ENCODE results near the gene HES7.

The HES7 gene

GRCh38 chr17:8142887-8143580, 19.1 kb upstream of the HES7 start:
- DNase-seq = no peak

DNA sequence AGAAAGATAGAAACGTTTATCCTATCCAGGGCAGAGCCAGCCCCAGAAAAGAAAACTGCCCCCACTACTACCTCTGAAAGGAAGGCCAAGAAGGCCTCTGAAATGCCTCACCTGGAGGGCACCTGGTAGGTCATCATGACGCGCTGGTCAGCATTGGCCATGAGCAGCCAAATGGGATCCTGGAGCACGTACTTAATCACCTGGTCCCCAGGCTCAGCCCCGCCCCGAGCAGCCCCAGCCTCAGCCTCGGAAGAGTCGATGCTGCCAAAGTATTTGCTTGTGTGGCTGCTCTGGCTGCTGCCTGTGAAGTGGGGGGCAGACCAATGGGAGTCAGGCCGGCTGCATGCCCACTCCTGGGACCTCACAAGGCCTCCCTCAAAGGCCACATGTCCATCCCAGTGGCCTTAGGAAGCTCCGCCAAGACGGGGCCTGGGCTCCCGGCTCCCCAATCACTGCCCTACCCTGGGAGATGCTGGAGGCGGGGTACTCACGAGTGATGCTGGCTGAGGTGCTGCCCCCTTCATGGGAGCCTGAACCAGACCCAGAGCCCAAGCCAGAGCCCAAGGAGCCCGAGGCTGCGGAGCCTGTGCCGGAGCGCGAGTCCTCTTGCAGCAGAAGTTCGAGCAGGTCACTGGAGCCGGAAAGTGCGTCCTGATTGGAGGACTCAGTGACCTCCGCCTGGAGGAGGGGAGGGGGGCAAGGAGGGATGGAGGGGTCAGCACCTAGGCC, 18.4 kb upstream of the HES7 start:
- no peak for DNase-seq

DNA sequence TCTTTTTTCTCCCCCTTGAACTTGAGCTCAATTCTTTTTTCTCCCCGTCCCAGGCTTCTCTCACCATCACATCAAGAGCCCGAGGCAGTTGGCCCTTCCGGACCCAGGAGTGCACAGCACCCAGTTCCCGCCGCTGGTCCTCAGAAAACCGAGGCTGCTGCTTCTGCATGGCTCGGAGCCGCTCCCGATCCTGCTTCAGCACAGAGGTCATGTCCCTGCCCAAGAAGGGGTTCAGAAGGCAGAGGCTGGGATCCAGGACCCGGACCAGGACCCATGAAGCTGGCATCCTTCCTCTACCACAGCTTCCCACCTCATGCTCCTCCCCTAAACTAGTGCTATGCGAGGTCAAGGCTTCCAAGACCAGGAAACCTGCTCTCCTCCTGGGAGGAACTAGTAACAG, 17.8 kb upstream of the HES7 start:
- no peak for DNase-seq

- DNase-seq = no peak
Observed at GRCh38 chr17:8141045-8141444, 17.1 kb upstream of the HES7 start.

DNA sequence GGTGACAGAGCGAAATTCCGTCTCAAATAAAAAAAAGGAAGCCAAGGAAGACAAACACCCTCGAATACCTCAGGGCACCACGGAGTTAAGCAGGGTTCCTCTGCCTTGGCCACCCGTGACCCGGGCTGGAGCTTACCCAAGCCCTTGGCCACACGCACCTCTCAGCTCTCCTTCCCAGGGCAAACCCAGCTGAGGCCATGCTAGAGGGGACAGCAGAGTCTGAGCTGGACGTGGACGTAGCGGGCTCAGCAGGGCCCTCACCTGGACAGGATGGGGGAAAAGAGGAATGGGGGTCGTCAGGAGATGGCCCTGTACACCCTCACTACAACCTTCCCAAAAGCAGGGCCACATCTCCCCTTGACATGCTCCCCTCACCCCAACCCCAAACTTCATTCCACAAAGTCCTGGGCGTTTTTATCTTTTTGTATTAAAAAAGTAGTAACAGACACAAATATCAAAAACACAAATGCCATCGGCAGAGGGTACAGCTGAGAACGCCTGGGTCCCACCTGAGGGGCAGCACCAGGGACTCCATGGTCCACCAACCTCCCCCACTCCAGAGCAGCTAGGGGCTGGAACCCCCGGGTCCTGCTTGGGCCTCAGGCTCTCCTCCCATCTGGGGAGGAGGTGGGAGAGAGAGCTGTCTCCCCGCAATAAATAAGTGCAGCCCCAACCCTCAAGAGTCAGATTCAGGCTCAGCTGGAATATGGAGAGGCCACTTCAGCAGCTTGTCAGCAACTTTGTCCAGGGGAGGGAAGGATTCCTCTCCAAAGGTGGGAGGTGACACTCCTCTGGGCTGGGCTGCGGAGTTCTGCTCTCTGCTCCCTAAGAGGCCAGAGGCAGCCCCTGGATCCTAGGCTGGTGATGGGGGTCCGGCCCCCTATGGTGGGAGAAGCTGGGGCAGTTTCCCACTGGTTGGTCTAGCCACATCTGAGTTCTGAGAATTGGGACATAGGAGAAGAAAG, 16.4 kb upstream of the HES7 start:
- DNase-seq = no peak

- DNase-seq = peak; percentile 99
Observed at GRCh38 chr17:8138672-8139371, 14.9 kb upstream of the HES7 start.

DNA sequence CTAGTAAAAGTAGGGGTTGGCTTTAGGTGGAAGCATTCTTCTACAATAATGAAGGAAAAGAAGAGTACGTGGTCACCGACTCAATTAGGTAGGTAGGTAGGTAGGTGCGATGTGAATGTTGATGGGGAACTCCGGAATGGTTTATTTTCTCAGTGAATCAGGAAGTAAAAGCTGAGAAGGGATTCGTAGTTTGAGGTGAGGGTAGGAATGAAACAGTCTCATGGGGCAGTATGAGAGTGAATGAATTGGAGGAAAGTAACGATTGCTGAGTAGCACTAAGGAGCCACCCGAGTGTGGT, 14.4 kb upstream of the HES7 start:
- DNase-seq = no peak

- DNase-seq = no peak
Observed at GRCh38 chr17:8137645-8138373, 13.9 kb upstream of the HES7 start.

- DNase-seq = no peak
Observed at GRCh38 chr17:8133941-8134340, 10.0 kb upstream of the HES7 start.

DNA sequence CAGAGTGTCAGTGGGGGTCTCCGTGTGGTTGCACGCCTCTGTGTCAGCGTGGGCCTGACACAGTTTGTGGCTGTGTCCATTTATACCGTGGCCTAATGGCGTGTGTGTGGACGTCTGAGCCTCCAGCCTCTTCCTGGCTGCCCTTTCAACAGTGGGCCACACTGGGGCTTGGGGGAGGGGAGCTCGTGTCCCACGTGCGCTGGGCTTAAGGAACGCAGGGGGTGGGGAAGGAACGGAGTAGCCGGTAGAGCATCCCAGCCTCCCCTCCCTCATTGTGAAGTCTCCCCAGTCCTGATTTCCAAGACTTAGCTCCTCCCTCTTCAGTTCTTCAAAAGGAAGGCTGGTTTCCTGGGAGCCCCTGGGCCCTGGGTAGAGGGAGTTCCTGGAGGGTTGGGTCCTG, 9.5 kb upstream of the HES7 start:
- DNase-seq = no peak

DNA sequence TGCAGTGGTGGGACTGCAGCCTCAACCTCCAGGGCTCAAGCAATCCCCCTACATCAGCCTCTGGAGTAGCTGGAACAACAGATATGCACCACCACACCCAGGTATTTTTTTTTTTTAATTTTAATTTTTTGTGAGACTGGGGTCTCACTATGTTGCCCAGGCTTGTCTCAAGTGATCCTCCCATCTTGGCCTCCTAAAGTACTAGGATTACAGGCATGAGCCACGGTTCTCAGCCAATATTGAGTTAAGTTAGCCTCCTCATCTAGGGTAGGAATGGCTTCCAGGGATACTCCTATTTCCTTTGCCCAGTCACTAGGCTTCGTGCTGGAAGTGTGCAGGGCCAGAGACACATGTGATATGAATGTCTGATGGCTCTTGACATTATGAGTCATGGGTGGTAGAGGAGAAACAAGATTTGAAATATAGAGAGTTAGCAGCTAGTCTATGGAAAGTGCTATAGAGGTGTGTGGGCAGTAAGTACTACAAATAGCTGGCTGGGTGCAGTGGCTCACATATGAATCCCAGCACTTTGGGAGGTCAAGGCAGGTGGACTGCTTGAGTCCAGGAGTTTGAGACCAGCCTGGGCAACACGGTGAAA, 8.0 kb upstream of the HES7 start:
- DNase-seq = no peak

GRCh38 chr17:8128125-8128784, 4.3 kb upstream of the HES7 start:
- no peak for DNase-seq

GRCh38 chr17:8126491-8127066, 2.7 kb upstream of the HES7 start:
- DNase-seq = peak; percentile 66

DNA sequence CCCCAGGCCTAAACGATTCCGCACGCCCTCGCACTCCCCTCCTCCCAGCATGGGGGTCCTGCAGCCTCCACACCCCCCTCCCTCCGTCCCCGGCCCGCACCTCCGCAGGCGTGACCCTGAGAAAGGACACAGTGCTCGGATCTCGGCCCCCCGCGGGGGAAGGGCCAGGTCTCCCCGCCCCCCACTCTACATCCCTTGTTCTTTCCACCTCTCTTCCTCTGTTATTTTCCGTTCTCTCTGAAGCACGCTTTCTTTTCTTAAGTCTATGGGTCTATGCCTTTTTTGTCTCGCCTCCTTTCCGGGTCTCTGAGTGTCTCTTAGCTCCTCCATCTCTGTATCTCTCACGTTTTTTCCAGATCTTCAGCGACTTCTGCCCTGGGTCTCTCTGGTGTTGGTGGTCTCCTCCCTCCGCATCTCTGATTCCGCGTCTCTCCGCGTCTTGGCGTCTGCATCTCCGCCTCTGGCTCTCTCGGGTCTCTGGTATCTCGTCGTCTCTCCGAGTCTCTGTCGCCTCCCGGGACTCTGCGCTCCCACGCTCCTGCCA, 2.1 kb upstream of the HES7 start:
- DNase-seq = peak; percentile 56

GRCh38 chr17:8125154-8125946, 1.4 kb upstream of the HES7 start:
- peak; percentile 83 for DNase-seq

- peak; percentile 59 for DNase-seq
Observed at GRCh38 chr17:8124350-8125153, 646 bp upstream of the HES7 start.

DNA sequence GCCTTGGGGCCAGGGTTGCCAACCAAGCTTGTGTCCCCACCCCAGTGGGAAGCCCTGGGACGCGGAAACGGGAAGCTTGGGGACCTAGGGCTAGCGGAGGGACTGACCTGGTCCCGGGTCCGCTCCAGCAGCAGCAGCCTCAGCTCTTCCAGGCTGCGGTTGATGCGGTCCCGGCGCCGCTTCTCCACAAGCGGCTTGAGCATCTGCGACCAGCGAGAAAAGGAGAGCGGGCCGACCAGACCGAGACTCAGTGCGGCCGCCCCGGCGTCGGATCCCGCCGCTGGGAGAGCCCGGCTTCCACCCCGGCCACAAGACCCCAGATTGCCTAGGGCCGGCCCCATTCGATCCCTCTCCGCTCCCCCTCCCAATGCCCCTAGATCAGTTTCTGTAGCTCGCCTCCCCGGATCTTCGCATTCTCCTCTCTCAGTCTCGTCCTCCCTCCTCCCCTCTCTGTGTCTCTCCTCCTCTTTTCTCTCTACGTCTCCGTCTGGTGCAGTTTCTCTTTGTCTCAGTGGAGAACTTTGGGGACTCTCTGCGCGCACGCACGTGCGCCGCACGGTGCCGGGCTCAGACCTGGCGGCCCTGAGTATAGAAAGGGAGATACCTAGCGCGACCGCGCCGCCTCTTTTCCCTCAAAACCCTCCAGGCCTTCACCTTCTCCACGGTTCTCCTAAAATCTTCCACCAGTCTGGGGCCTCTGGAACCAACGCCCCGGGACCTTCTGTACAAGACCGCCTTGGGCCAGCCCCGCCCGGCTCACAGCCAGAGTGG, 797 bp downstream of the HES7 start:
- DNase-seq = peak; percentile 48

- peak; percentile 41 for DNase-seq
Observed at GRCh38 chr17:8122422-8122923, 1.4 kb downstream of the HES7 start.

All from hematopoietic multipotent progenitor cell treated with erythropoietin and hydrocortisone succinate and interleukin-3 and kit ligand, for 6 days (in vitro differentiated cells).